HG03280 (cell line): Measurements from ENCODE around the gene KRT16.
"Not testable (repeated sequence)": the region's sequence is repeated elsewhere in the genome, so short reads cannot be mapped to it uniquely, and the experiment has no call there.

Experiments used
- ATAC-seq: cut with Tn5 transposase; IDR thresholded peaks from one replicate; pipeline ENCODE4 v1.9.1; 2021; ENCODE audit warnings: mild to moderate bottlenecking, moderate library complexity; ENCODE audit not compliant: unreplicated experiment

The KRT16 gene

GRCh38 chr17:41617136-41617535 lies 4.6 kb upstream of the KRT16 start:
- ATAC-seq: no peak

- not testable (repeated sequence) for ATAC-seq
Measured at GRCh38 chr17:41616486-41616885, 3.9 kb upstream of the KRT16 start.

- ATAC-seq: no peak
Measured at GRCh38 chr17:41615454-41615853, 2.9 kb upstream of the KRT16 start.

GRCh38 chr17:41614767-41615166 lies 2.2 kb upstream of the KRT16 start:
- not testable (repeated sequence) for ATAC-seq

- no peak for ATAC-seq
Measured at GRCh38 chr17:41614098-41614497, 1.5 kb upstream of the KRT16 start.

GRCh38 chr17:41613277-41614082 lies 913 bp upstream of the KRT16 start:
- no peak for ATAC-seq

GRCh38 chr17:41610965-41611640 lies 1.5 kb downstream of the KRT16 start:
- ATAC-seq: no peak

- ATAC-seq: not testable (repeated sequence)
Measured at GRCh38 chr17:41610061-41610517, 2.5 kb downstream of the KRT16 start.

- ATAC-seq: not testable (repeated sequence)
Measured at GRCh38 chr17:41606930-41607329, 5.6 kb downstream of the KRT16 start.

GRCh38 chr17:41602524-41602923 lies 10.0 kb downstream of the KRT16 start:
- no peak for ATAC-seq

- no peak for ATAC-seq
Measured at GRCh38 chr17:41600318-41600717, 12.2 kb downstream of the KRT16 start.

GRCh38 chr17:41599680-41600079 lies 12.9 kb downstream of the KRT16 start:
- no peak for ATAC-seq

GRCh38 chr17:41595585-41595984 lies 17.0 kb downstream of the KRT16 start:
- ATAC-seq: no peak

- ATAC-seq: no peak
Measured at GRCh38 chr17:41594363-41594915, 18.1 kb downstream of the KRT16 start.

GRCh38 chr17:41593306-41593981 lies 19.1 kb downstream of the KRT16 start:
- no peak for ATAC-seq

- no peak for ATAC-seq
Measured at GRCh38 chr17:41592601-41593305, 19.8 kb downstream of the KRT16 start.

GRCh38 chr17:41589301-41589700 lies 23.3 kb downstream of the KRT16 start:
- ATAC-seq: no peak

GRCh38 chr17:41588126-41588810 lies 24.3 kb downstream of the KRT16 start:
- ATAC-seq: no peak

GRCh38 chr17:41586863-41587495 lies 25.6 kb downstream of the KRT16 start, which contains the start of gene KRT14:
KRT14 (minus strand) TSS chr17:41586895; CDS start chr17:41586834, 61 bp downstream.
- no peak for ATAC-seq
